Endothelial cell (in vitro differentiated cells): ENCODE data around the gene CSTB. TPM values are rescaled to one million over a fixed set of nuclear protein-coding genes. Genes with fewer than 3 reads are reported as not detected.

ENCODE experiments used
- DNase-seq: peaks from one replicate; pipeline ENCODE4 v3.0.0; 2021; ENCODE audit warnings: low spot score
- H3K27ac Mint-ChIP-seq: one replicate; pipeline ENCODE4 v1.8.0; 2021; ENCODE audit warnings: mixed read lengths, inconsistent platforms; ENCODE audit not compliant: unreplicated experiment
- H3K27me3 Mint-ChIP-seq: one replicate; pipeline ENCODE4 v1.8.0; 2021; ENCODE audit warnings: mild to moderate bottlenecking, moderate library complexity, mixed read lengths, inconsistent platforms; ENCODE audit not compliant: unreplicated experiment
- H3K36me3 Mint-ChIP-seq: one replicate; pipeline ENCODE4 v1.8.0; 2021; ENCODE audit warnings: mild to moderate bottlenecking, low read depth, mixed read lengths, inconsistent platforms; ENCODE audit not compliant: unreplicated experiment
- H3K4me1 Mint-ChIP-seq: one replicate; pipeline ENCODE4 v1.8.0; 2021; ENCODE audit warnings: mild to moderate bottlenecking, mixed read lengths, inconsistent platforms; ENCODE audit not compliant: unreplicated experiment
- H3K4me3 Mint-ChIP-seq: one replicate; pipeline ENCODE4 v1.8.0; 2021; ENCODE audit warnings: mild to moderate bottlenecking, mixed read lengths, inconsistent platforms; ENCODE audit not compliant: unreplicated experiment
- H3K9me3 Mint-ChIP-seq: one replicate; pipeline ENCODE4 v1.8.0; 2021; ENCODE audit warnings: mixed read lengths, inconsistent platforms; ENCODE audit not compliant: unreplicated experiment
- CTCF ChIP-seq: fragments of 200-600 bp; sonication (generic); IDR thresholded peaks from one replicate; pipeline ENCODE4 v1.5.0; 2021; ENCODE audit warnings: antibody characterized with exemption; ENCODE audit not compliant: unreplicated experiment
- total RNA-seq: library from RNA; stranded (reverse); fragmentation: NEBNext Ultra II Directional; extraction: Animal tissue kit (Norgen Biotek cat#: 25700); gene quantifications from one replicate; pipeline ENCODE4 v1.2.1, GENCODE V29; 2021; ENCODE audit not compliant: unreplicated experiment

CSTB gene
- total RNA-seq, 1 donor from 2014 or later = 66.5 TPM

- Mint-ChIP-seq H3K36me3 (peaks cover 29% of the 10 kb centered on the region), H3K27me3 (peaks cover 7% of the 10 kb centered on the region), H3K9me3 (no peaks in the 10 kb centered on the region), H3K27ac (no peak overlapping the region), H3K4me1 (no peaks in the 10 kb centered on the region), H3K4me3 (peak overlapping the region; percentile 23)
- DNase-seq = no peak
- TF ChIP-seq CTCF = no peak
These were observed 24.5 kb upstream of the CSTB start for GRCh38 chr21:43800566-43800965.

- Mint-ChIP-seq H3K27ac (no peak overlapping the region), H3K27me3 (peaks cover 7% of the 10 kb centered on the region), H3K36me3 (peaks cover 32% of the 10 kb centered on the region), H3K4me3 (no peak overlapping the region), H3K9me3 (no peaks in the 10 kb centered on the region), H3K4me1 (no peaks in the 10 kb centered on the region)
- DNase-seq = no peak
- TF ChIP-seq CTCF = no peak
These were observed 24.0 kb upstream of the CSTB start for GRCh38 chr21:43800124-43800523.

GRCh38 chr21:43799301-43799840 lies 23.3 kb upstream of the CSTB start:
- peaks cover 34% of the 10 kb centered on the region for H3K36me3 Mint-ChIP-seq
- H3K27ac Mint-ChIP-seq = no peak overlapping the region
- TF ChIP-seq CTCF = no peak
- no peak overlapping the region for H3K4me3 Mint-ChIP-seq
- no peak for DNase-seq
- H3K4me1 Mint-ChIP-seq = no peaks in the 10 kb centered on the region
- H3K27me3 Mint-ChIP-seq = peaks cover 7% of the 10 kb centered on the region
- H3K9me3 Mint-ChIP-seq = no peaks in the 10 kb centered on the region

- no peak overlapping the region for H3K27ac Mint-ChIP-seq
- no peaks in the 10 kb centered on the region for H3K4me1 Mint-ChIP-seq
- no peaks in the 10 kb centered on the region for H3K9me3 Mint-ChIP-seq
- TF ChIP-seq CTCF = no peak
- peaks cover 32% of the 10 kb centered on the region for H3K36me3 Mint-ChIP-seq
- DNase-seq = no peak
- no peak overlapping the region for H3K4me3 Mint-ChIP-seq
- peaks cover 5% of the 10 kb centered on the region for H3K27me3 Mint-ChIP-seq
These were observed 22.0 kb upstream of the CSTB start for GRCh38 chr21:43797925-43798715.

- peaks cover 5% of the 10 kb centered on the region for H3K27me3 Mint-ChIP-seq
- H3K4me3 Mint-ChIP-seq = no peak overlapping the region
- peaks cover 26% of the 10 kb centered on the region for H3K36me3 Mint-ChIP-seq
- no peak overlapping the region for H3K27ac Mint-ChIP-seq
- no peak for DNase-seq
- no peak for TF ChIP-seq CTCF
- H3K4me1 Mint-ChIP-seq = no peaks in the 10 kb centered on the region
- no peaks in the 10 kb centered on the region for H3K9me3 Mint-ChIP-seq
These were observed 21.3 kb upstream of the CSTB start for GRCh38 chr21:43797415-43797814.
